ACC112 (cell line): ENCODE results near the gene DMC1.
A peak's percentile ranks its signal among the peaks of the same experiment; 100 is the strongest.
"Not testable (repeated sequence)": the region's sequence is repeated elsewhere in the genome, so short reads cannot be mapped to it uniquely, and the experiment has no call there.

Experiments used
- H2AFZ ChIP-seq: fragments of 200-600 bp; sonication (generic); one replicate; pipeline ENCODE4 v1.6.0; 2017; ENCODE audit warnings: antibody characterized with exemption, low read length; ENCODE audit not compliant: unreplicated experiment
- H3K27ac ChIP-seq: fragments of 200-600 bp; sonication (generic); 2 replicates; pipeline ENCODE4 v1.5.1; 2014; ENCODE audit warnings: low read depth, mild to moderate bottlenecking, antibody characterized with exemption, low read length, moderate library complexity
- H3K27me3 ChIP-seq: fragments of 200-600 bp; sonication (generic); 2 replicates; pipeline ENCODE4 v1.6.1; 2014; ENCODE audit warnings: mild to moderate bottlenecking, antibody characterized with exemption, low read length, moderate library complexity, mixed read lengths; ENCODE audit not compliant: insufficient read depth
- H3K36me3 ChIP-seq: fragments of 200-600 bp; sonication (generic); 2 replicates; pipeline ENCODE4 v1.6.1; 2016; ENCODE audit warnings: mild to moderate bottlenecking, antibody characterized with exemption, low read length, moderate library complexity, mixed read lengths; ENCODE audit not compliant: insufficient read depth
- H3K4me1 ChIP-seq: fragments of 200-600 bp; sonication (generic); one replicate; pipeline ENCODE4 v1.6.1; 2016; ENCODE audit warnings: low read length, mixed read lengths; ENCODE audit not compliant: insufficient read depth, unreplicated experiment, control insufficient read depth
- H3K4me3 ChIP-seq: fragments of 200-600 bp; sonication (generic); 2 replicates; pipeline ENCODE4 v1.5.1; 2014; ENCODE audit warnings: mild to moderate bottlenecking, low read depth, low read length
- H3K79me2 ChIP-seq: fragments of 200-600 bp; sonication (generic); one replicate; pipeline ENCODE4 v1.6.0; 2016; ENCODE audit warnings: low read length; ENCODE audit not compliant: control insufficient read depth, unreplicated experiment, insufficient read depth

Gene DMC1, protein sequence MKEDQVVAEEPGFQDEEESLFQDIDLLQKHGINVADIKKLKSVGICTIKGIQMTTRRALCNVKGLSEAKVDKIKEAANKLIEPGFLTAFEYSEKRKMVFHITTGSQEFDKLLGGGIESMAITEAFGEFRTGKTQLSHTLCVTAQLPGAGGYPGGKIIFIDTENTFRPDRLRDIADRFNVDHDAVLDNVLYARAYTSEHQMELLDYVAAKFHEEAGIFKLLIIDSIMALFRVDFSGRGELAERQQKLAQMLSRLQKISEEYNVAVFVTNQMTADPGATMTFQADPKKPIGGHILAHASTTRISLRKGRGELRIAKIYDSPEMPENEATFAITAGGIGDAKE

GRCh38 chr22:38569972-38570778 is at the start of gene DMC1:
Gene DMC1, minus strand, starts transcription at chr22:38570183. Its CDS starts 1,927 bp downstream, at chr22:38568256.
- Histone ChIP-seq H3K36me3 (no peaks in the 10 kb centered on the region), H3K27ac (peak within 1 kb of the TSS; percentile 47), H3K27me3 (no peaks in the 10 kb centered on the region), H3K4me1 (peaks cover 11% of the 10 kb centered on the region), H3K4me3 (peak within 1 kb of the TSS; percentile 88), H2AFZ (peak within 1 kb of the TSS; percentile 94), H3K79me2 (no peaks in the 10 kb centered on the region)

GRCh38 chr22:38618682-38619081 is 48.7 kb upstream of the DMC1 start:
- Histone ChIP-seq H3K27me3 (no peaks in the 10 kb centered on the region), H3K36me3 (no peaks in the 10 kb centered on the region), H3K4me1 (no peaks in the 10 kb centered on the region), H2AFZ (no peak overlapping the region), H3K4me3 (no peak overlapping the region), H3K79me2 (no peaks in the 10 kb centered on the region), H3K27ac (no peak overlapping the region)

DNA sequence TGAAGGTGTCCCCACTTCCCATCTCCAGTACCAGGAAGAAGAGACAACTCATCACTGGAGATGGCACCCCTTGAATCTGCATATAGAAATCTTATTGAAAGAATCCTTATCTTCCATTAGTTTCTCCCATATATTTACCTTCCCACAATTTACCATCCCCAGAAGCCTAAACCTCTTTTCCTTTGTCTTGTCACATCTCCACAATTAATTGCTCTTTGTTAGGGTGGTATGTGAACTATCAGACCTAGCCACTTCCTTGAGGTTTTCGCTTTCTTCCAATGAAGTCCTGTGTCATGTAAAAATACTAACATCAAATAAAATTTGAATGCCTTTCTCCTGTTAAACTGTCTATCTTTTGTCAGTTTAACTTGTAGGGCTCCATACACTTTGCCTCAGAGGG is 48.3 kb upstream of the DMC1 start:
- Histone ChIP-seq H3K27ac (no peak overlapping the region), H3K36me3 (no peaks in the 10 kb centered on the region), H3K4me1 (no peaks in the 10 kb centered on the region), H3K79me2 (no peaks in the 10 kb centered on the region), H3K4me3 (no peak overlapping the region), H2AFZ (no peak overlapping the region), H3K27me3 (no peaks in the 10 kb centered on the region)

DNA sequence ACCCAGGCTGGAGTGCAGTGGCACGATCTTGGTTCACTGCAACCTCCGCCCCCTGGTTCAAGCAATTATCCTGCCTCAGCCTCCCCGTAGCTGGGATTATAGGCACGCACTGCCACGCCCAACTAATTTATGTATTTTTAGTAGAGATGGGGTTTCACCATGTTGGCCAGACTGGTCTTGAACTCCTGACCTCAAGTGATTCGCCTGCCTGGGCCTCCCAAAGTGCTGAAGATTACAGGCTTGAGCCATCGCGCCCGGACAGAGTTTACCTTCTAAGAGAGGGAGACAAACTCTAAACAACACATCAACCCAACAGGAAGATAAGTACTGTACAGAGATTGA is 45.1 kb upstream of the DMC1 start:
- not testable (repeated sequence) for H2AFZ ChIP-seq, H3K4me3 ChIP-seq, H3K79me2 ChIP-seq, H3K27me3 ChIP-seq, H3K27ac ChIP-seq, H3K4me1 ChIP-seq, H3K36me3 ChIP-seq

- no peaks in the 10 kb centered on the region for H3K27me3 ChIP-seq
Observed at GRCh38 chr22:38614332-38615063, 44.5 kb upstream of the DMC1 start.

GRCh38 chr22:38613588-38613987 is 43.6 kb upstream of the DMC1 start:
- no peaks in the 10 kb centered on the region for H3K4me1 ChIP-seq
- no peaks in the 10 kb centered on the region for H3K79me2 ChIP-seq
- no peaks in the 10 kb centered on the region for H3K27me3 ChIP-seq
- H3K27ac ChIP-seq, result no peak overlapping the region
- H3K36me3 ChIP-seq, result no peaks in the 10 kb centered on the region
- no peak overlapping the region for H3K4me3 ChIP-seq
- no peak overlapping the region for H2AFZ ChIP-seq

More at GRCh38 chr22:38614332-38615063, 44.5 kb upstream of the DMC1 start:
- Histone ChIP-seq H2AFZ (no peak overlapping the region), H3K27ac (no peak overlapping the region), H3K4me1 (no peaks in the 10 kb centered on the region), H3K36me3 (no peaks in the 10 kb centered on the region), H3K4me3 (no peak overlapping the region), H3K79me2 (no peaks in the 10 kb centered on the region)

- Histone ChIP-seq H3K27ac (no peak overlapping the region), H3K79me2 (no peaks in the 10 kb centered on the region), H3K4me3 (no peak overlapping the region), H2AFZ (no peak overlapping the region), H3K36me3 (no peaks in the 10 kb centered on the region), H3K4me1 (no peaks in the 10 kb centered on the region), H3K27me3 (no peaks in the 10 kb centered on the region)
Observed at GRCh38 chr22:38612217-38613006, 42.4 kb upstream of the DMC1 start.

- no peak overlapping the region for H3K27ac ChIP-seq
- H3K79me2 ChIP-seq, result no peaks in the 10 kb centered on the region
- peaks cover 3% of the 10 kb centered on the region for H3K4me1 ChIP-seq
- no peak overlapping the region for H2AFZ ChIP-seq
- no peak overlapping the region for H3K4me3 ChIP-seq
- no peaks in the 10 kb centered on the region for H3K27me3 ChIP-seq
- no peaks in the 10 kb centered on the region for H3K36me3 ChIP-seq
Observed at GRCh38 chr22:38611559-38611958, 41.6 kb upstream of the DMC1 start.

DNA sequence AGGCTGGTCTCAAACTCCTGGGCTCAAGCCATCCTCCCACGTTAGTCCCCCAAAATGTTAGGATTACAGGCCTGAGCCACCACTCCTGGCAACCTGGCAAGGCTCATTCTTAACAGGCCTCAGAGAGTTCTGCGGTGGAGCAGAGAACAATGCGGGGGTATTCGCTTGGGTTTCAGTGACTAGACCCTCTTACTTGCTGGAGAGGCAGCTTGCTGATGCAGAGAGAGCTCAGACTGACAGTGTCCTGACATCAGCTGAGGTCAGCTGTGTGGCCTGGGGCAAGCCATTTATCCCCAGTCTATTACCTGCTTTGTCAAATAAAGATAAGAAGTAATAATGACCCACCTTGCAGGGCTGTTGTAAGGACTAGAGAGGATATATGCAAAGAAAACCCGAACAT is 40.3 kb upstream of the DMC1 start:
- no peak overlapping the region for H3K27ac ChIP-seq
- no peak overlapping the region for H3K4me3 ChIP-seq
- H3K27me3 ChIP-seq, result no peaks in the 10 kb centered on the region
- no peaks in the 10 kb centered on the region for H3K79me2 ChIP-seq
- H3K36me3 ChIP-seq, result no peaks in the 10 kb centered on the region
- peaks cover 10% of the 10 kb centered on the region for H3K4me1 ChIP-seq
- no peak overlapping the region for H2AFZ ChIP-seq
